GM12892 (cell line): Measurements from ENCODE around the gene CMTM2.

ENCODE experiments used
- POLR2A ChIP-seq: IDR thresholded peaks from 2 replicates; pipeline ENCODE4 v1.6.1; 2011; ENCODE audit warnings: low read depth, low read length, control low read depth
- POLR2AphosphoS5 ChIP-seq: IDR thresholded peaks from 2 replicates; pipeline ENCODE4 v1.6.1; 2011; ENCODE audit warnings: low read depth, low read length, control low read depth
- TAF1 ChIP-seq: IDR thresholded peaks from 2 replicates; pipeline ENCODE4 v1.6.1; 2011; ENCODE audit warnings: low read depth, mild to moderate bottlenecking, control low read depth, low read length, borderline replicate concordance

DNA sequence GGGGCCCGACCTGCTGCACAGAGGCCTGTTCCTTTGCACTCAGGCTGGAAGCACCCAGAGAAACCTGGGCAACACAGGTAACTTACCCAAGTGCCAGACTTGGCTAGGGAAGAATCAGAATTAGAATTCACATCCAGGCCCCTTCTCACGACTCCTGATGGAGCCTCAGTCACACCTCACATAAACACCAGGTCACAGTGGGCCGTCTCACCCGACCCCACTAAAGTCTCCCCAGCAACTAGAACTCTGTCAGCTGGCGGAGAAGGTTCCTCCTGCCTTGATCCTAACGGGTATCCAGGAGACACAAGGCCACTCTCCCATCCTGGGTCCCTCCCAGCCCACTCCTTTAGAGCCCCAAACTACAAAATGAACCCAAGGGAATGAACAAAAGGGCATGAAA is 35.7 kb upstream of the CMTM2 start:
- no peak for TF ChIP-seq POLR2AphosphoS5
- no peak for TF ChIP-seq POLR2A
- no peak for TF ChIP-seq TAF1
